Central memory CD8-positive, alpha-beta T cell (primary cell): ENCODE measurements around the gene FBXW9.
A peak's percentile ranks its signal among the peaks of the same experiment; 100 is the strongest.
"Not testable (repeated sequence)": the region's sequence is repeated elsewhere in the genome, so short reads cannot be mapped to it uniquely, and the experiment has no call there.

ENCODE experiments used
- ATAC-seq: fragments of 150-1000 bp; cut with Tn5 transposase; replicated peaks from 2 replicates; pipeline ENCODE4 v1.10.0; 2022; ENCODE audit warnings: mild to moderate bottlenecking, moderate FRiP score, moderate number of reproducible peaks; ENCODE audit not compliant: poor library complexity, severe bottlenecking; ENCODE audit errors: extremely low read depth
- DNase-seq, 2 donors: peaks; one replicate each; pipeline ENCODE4 v3.0.0; 2021; ENCODE audit warnings: low spot score in 2 of 2
- H3K27ac Mint-ChIP-seq: one replicate; pipeline ENCODE4 v1.8.0; 2022; ENCODE audit warnings: low read depth, mild to moderate bottlenecking, moderate library complexity, mixed read lengths
- H3K27me3 Mint-ChIP-seq: one replicate; pipeline ENCODE4 v1.8.0; 2022; ENCODE audit warnings: mixed read lengths
- H3K36me3 Mint-ChIP-seq: one replicate; pipeline ENCODE4 v1.8.0; 2022; ENCODE audit warnings: mild to moderate bottlenecking, moderate library complexity, mixed read lengths; ENCODE audit not compliant: insufficient read depth
- H3K4me1 Mint-ChIP-seq: one replicate; pipeline ENCODE4 v1.8.0; 2022; ENCODE audit warnings: mixed read lengths
- H3K4me3 Mint-ChIP-seq: one replicate; pipeline ENCODE4 v1.8.0; 2022; ENCODE audit warnings: mild to moderate bottlenecking, moderate library complexity, mixed read lengths
- H3K9me3 Mint-ChIP-seq: one replicate; pipeline ENCODE4 v1.8.0; 2022; ENCODE audit warnings: mixed read lengths

FBXW9 gene

GRCh38 chr19:12696366-12697335 lies at the start of gene FBXW9:
FBXW9 (minus strand) TSS chr19:12696631; CDS start chr19:12696581, 50 bp downstream.
- H3K27ac Mint-ChIP-seq = peak within 1 kb of the TSS; percentile 89
- no peaks in the 10 kb centered on the region for H3K27me3 Mint-ChIP-seq
- H3K36me3 Mint-ChIP-seq = peaks cover 6% of the 10 kb centered on the region
- peaks cover 6% of the 10 kb centered on the region for H3K4me1 Mint-ChIP-seq
- peak within 1 kb of the TSS; percentile 82 for H3K4me3 Mint-ChIP-seq
- H3K9me3 Mint-ChIP-seq = no peaks in the 10 kb centered on the region
- ATAC-seq = peak; percentile 97
- peak; percentile 95 to 99 for DNase-seq

GRCh38 chr19:12745166-12745897 lies 48.9 kb upstream of the FBXW9 start:
- no peak overlapping the region for H3K4me3 Mint-ChIP-seq
- H3K36me3 Mint-ChIP-seq = peaks cover 23% of the 10 kb centered on the region
- H3K27ac Mint-ChIP-seq = no peak overlapping the region
- ATAC-seq (no peak), DNase-seq (no peak)
- no peaks in the 10 kb centered on the region for H3K9me3 Mint-ChIP-seq
- H3K27me3 Mint-ChIP-seq = peaks cover 10% of the 10 kb centered on the region
- peaks cover 7% of the 10 kb centered on the region for H3K4me1 Mint-ChIP-seq

GRCh38 chr19:12737835-12738351 lies 41.5 kb upstream of the FBXW9 start:
- Mint-ChIP-seq H3K36me3 (peaks cover 26% of the 10 kb centered on the region), H3K27ac (peak overlapping the region; percentile 61), H3K4me1 (peaks cover 38% of the 10 kb centered on the region), H3K9me3 (no peaks in the 10 kb centered on the region), H3K4me3 (peak overlapping the region; percentile 93), H3K27me3 (no peaks in the 10 kb centered on the region)
- ATAC-seq (no peak), DNase-seq (no peak)

GRCh38 chr19:12736995-12737834 lies 40.8 kb upstream of the FBXW9 start, which contains the start of gene GET3:
GET3 (plus strand) TSS chr19:12737497; CDS start chr19:12737506, 9 bp downstream.
- Mint-ChIP-seq H3K27ac (peak within 1 kb of the TSS; percentile 61), H3K4me3 (peak within 1 kb of the TSS; percentile 93), H3K4me1 (peaks cover 40% of the 10 kb centered on the region), H3K9me3 (no peaks in the 10 kb centered on the region), H3K27me3 (no peaks in the 10 kb centered on the region), H3K36me3 (peaks cover 26% of the 10 kb centered on the region)
- peak; percentile 54 to 72 for DNase-seq
- peak; percentile 88 for ATAC-seq

- Mint-ChIP-seq H3K4me3 (peak overlapping the region; percentile 95), H3K36me3 (peaks cover 40% of the 10 kb centered on the region), H3K9me3 (no peaks in the 10 kb centered on the region), H3K4me1 (peaks cover 49% of the 10 kb centered on the region), H3K27me3 (no peaks in the 10 kb centered on the region), H3K27ac (peak overlapping the region; percentile 77)
- ATAC-seq (no peak), DNase-seq (no peak)
Measured at GRCh38 chr19:12733369-12734214, 37.2 kb upstream of the FBXW9 start.

GRCh38 chr19:12731337-12731736 lies 34.9 kb upstream of the FBXW9 start:
- no peak for ATAC-seq
- peaks cover 39% of the 10 kb centered on the region for H3K36me3 Mint-ChIP-seq
- H3K4me1 Mint-ChIP-seq = peaks cover 33% of the 10 kb centered on the region

GRCh38 chr19:12730064-12730463 lies 33.6 kb upstream of the FBXW9 start:
- H3K4me1 Mint-ChIP-seq = peaks cover 32% of the 10 kb centered on the region
- DNase-seq (no peak), ATAC-seq (no peak)
- H3K4me3 Mint-ChIP-seq = no peak overlapping the region
- no peaks in the 10 kb centered on the region for H3K27me3 Mint-ChIP-seq
- peaks cover 39% of the 10 kb centered on the region for H3K36me3 Mint-ChIP-seq
- no peaks in the 10 kb centered on the region for H3K9me3 Mint-ChIP-seq
- H3K27ac Mint-ChIP-seq = peak overlapping the region; percentile 22

More at GRCh38 chr19:12731337-12731736, 34.9 kb upstream of the FBXW9 start:
- peak overlapping the region; percentile 95 for H3K4me3 Mint-ChIP-seq
- H3K27me3 Mint-ChIP-seq = no peaks in the 10 kb centered on the region
- no peak for DNase-seq
- no peak overlapping the region for H3K27ac Mint-ChIP-seq
- no peaks in the 10 kb centered on the region for H3K9me3 Mint-ChIP-seq

GRCh38 chr19:12727745-12728433 lies 31.5 kb upstream of the FBXW9 start:
- DNase-seq (no peak), ATAC-seq (no peak)
- Mint-ChIP-seq H3K4me3 (no peak overlapping the region), H3K27ac (no peak overlapping the region), H3K9me3 (no peaks in the 10 kb centered on the region), H3K36me3 (peaks cover 34% of the 10 kb centered on the region), H3K27me3 (no peaks in the 10 kb centered on the region), H3K4me1 (peaks cover 36% of the 10 kb centered on the region)

GRCh38 chr19:12726988-12727316 lies 30.5 kb upstream of the FBXW9 start:
- Mint-ChIP-seq H3K9me3 (no peaks in the 10 kb centered on the region), H3K36me3 (peaks cover 35% of the 10 kb centered on the region), H3K4me1 (peaks cover 34% of the 10 kb centered on the region), H3K27me3 (no peaks in the 10 kb centered on the region), H3K4me3 (no peak overlapping the region), H3K27ac (no peak overlapping the region)
- DNase-seq = no peak
- ATAC-seq = no peak

- not testable (repeated sequence) for H3K27ac Mint-ChIP-seq, H3K9me3 Mint-ChIP-seq, DNase-seq, H3K27me3 Mint-ChIP-seq, ATAC-seq, H3K4me3 Mint-ChIP-seq
- H3K4me1 Mint-ChIP-seq = peaks cover 44% of the 10 kb centered on the region
- H3K36me3 Mint-ChIP-seq = peaks cover 38% of the 10 kb centered on the region
Measured at GRCh38 chr19:12725612-12726011, 29.2 kb upstream of the FBXW9 start.
